ENCODE results near the gene SNX1. TPM values are rescaled to one million over a fixed set of nuclear protein-coding genes. Genes with fewer than 3 reads are reported as not detected.
A peak's percentile ranks its signal among the peaks of the same experiment; 100 is the strongest.
"Not testable (repeated sequence)": the region's sequence is repeated elsewhere in the genome, so short reads cannot be mapped to it uniquely, and the experiment has no call there.

SNX1 gene
- total RNA-seq, 6 experiments from 2014 or later = 40.7 to 71.1 (median 59.8) TPM

DNA sequence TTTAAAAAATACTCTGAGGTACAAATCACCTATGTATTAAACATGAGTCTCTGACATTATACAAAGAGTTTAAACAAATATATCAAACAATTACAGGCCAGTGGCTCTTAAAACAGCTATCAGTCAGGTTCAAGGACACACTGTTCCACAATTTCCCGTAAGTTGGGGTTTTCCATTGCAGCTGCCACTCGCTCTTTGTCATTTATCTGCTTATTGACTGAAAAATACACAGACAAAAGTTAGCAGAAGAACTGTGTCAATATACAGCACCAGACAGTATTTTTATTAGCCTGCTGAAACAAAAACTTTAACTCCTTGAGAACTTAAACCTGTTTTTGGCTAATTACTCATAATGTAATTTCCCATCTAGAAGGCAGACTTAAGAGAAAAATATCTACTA, 23.0 kb upstream of the SNX1 start:
- H3K27ac ChIP-seq = peak overlapping the region; percentile 66 to 93 (median 89)
- intact Hi-C loops (cut with DNase I) = no loop called here
- WGBS (ENCODE audit: insufficient coverage, low coverage, low lambda C conversion rate, missing lambda C conversion rate) = 36% methylated on average over 2 of the region's 2 CpGs
- H3K4me1 ChIP-seq = peaks cover 0 to 73% (median 27%) of the 10 kb centered on the region in 4 donors
- ATAC-seq (peak; percentile 44 to 66 (median 54)), DNase-seq (peak in 1 of 3 donors; percentile 73)
- TF ChIP-seq POLR2A (IDR thresholded peaks at IDR 0.05) = no peak
- TF ChIP-seq, protein P1, sequence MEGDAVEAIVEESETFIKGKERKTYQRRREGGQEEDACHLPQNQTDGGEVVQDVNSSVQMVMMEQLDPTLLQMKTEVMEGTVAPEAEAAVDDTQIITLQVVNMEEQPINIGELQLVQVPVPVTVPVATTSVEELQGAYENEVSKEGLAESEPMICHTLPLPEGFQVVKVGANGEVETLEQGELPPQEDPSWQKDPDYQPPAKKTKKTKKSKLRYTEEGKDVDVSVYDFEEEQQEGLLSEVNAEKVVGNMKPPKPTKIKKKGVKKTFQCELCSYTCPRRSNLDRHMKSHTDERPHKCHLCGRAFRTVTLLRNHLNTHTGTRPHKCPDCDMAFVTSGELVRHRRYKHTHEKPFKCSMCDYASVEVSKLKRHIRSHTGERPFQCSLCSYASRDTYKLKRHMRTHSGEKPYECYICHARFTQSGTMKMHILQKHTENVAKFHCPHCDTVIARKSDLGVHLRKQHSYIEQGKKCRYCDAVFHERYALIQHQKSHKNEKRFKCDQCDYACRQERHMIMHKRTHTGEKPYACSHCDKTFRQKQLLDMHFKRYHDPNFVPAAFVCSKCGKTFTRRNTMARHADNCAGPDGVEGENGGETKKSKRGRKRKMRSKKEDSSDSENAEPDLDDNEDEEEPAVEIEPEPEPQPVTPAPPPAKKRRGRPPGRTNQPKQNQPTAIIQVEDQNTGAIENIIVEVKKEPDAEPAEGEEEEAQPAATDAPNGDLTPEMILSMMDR (IDR thresholded peaks at IDR 0.05) = no peak
- H3K4me3 ChIP-seq = no peak overlapping the region
- no peaks in the 10 kb centered on the region for H3K9me3 ChIP-seq
- H3K27me3 ChIP-seq = no peaks in the 10 kb centered on the region
- no peaks in the 10 kb centered on the region for H3K36me3 ChIP-seq

DNA sequence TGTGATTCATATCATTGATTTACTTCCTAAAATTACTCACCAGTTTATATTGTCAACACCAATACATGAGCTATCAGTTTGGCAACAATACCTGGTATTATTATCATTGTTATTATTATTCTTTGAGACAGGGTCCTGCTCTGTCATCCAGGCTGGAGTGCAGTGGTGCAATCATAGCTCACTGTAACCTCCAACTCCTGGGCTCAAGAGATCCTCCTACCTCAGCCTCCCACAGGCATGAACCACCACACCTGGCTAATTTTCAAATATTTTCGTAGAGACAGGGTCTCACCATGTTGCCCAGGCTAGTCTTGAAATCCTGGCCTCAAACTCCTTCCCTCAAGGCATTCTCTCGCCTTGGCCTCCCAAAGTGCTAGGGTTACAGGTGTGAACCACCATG, 22.3 kb upstream of the SNX1 start:
- intact Hi-C loops (cut with DNase I); H3K27me3 ChIP-seq: not testable (repeated sequence)
- 97% methylated on average over 2 of the region's 2 CpGs for WGBS (ENCODE audit: insufficient coverage, low coverage, low lambda C conversion rate, missing lambda C conversion rate)

DNA sequence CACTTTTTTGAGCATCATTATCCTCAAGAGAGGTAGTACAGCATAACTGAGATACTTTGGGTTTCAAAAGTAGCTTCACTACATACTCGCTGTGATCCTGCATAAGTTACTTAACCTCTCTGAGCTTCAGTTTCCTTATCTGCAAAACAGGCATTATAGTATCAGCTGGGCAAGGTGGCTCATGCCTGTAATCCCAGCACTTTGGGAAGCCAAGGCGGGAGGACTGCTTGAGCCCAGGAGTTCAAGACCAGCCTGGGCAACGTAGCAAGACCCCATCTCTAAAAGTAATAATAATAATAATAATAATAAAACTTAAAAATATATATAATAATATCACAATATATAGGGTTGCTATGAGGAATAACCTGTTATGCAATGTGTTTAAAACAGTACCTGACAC, 13.0 kb upstream of the SNX1 start:
- H3K4me1 ChIP-seq = peaks cover 0 to 11% (median 5%) of the 10 kb centered on the region in 4 donors
- intact Hi-C loops (cut with DNase I) = no loop called here
- H3K27me3 ChIP-seq = no peaks in the 10 kb centered on the region
- no peak overlapping the region for H3K4me3 ChIP-seq
- TF ChIP-seq, protein P1 (IDR thresholded peaks at IDR 0.05) = no peak
- TF ChIP-seq POLR2A (IDR thresholded peaks at IDR 0.05) = no peak
- ATAC-seq (no peak), DNase-seq (no peak)
- no peaks in the 10 kb centered on the region for H3K9me3 ChIP-seq
- H3K36me3 ChIP-seq = peaks cover 0 to 43% (median 24%) of the 10 kb centered on the region in 4 donors
- no peak overlapping the region for H3K27ac ChIP-seq
- WGBS (ENCODE audit: insufficient coverage, low coverage, low lambda C conversion rate, missing lambda C conversion rate) = 89% methylated on average over 3 of the region's 3 CpGs

More for the DNA sequence above, 22.3 kb upstream of the SNX1 start:
- H3K27ac ChIP-seq = peak overlapping the region; percentile 39 to 93 (median 89)
- DNase-seq, ATAC-seq, H3K4me3 ChIP-seq, H3K36me3 ChIP-seq, H3K9me3 ChIP-seq: not testable (repeated sequence)
- peaks cover 0 to 67% (median 25%) of the 10 kb centered on the region in 4 donors for H3K4me1 ChIP-seq

DNA sequence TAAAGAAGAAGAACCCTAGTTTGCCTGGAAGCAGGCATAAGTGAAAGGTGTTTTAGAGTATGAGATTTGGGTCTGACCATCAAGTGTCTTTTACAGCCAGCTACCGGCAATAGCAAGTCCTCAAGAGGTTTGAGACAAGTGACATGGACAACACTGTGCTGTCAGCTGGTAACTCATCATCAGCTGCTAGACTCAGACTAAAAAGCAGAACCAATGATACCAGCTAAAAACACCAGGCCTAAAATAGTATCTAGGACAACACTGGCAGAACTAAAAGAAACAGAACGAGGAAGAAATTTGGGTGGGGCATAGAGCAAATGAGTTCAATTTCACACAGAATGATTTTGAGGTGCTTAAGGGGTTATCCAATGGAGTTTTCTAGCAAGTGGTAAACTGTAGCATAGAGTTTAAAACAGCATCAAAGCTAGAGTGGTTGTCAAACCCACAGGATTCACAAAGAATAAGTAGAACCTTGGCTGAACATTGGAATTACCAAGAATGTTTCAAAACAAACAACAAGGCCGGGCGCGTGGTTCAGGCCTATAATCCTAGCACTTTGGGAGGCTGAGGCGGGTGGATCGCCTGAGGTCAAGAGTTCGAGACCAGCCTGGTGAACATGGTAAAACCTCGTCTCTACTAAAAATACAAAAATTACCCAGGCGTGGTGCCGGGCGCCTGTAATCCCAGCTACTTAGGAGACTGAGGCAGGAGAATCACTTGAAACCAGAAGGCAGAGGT, 6.1 kb upstream of the SNX1 start:
- no peaks in the 10 kb centered on the region for H3K9me3 ChIP-seq
- ATAC-seq (no peak), DNase-seq (no peak)
- TF ChIP-seq, protein P1 (IDR thresholded peaks at IDR 0.05) = no peak
- no peak for TF ChIP-seq POLR2A (IDR thresholded peaks at IDR 0.05)
- no peak overlapping the region for H3K4me3 ChIP-seq
- intact Hi-C loops (cut with DNase I) = loop anchor here (10.0 kb wide), 1 partner anchor 65 kb away; the partner anchor contains the start of gene SNX22 (in 2 of the 2)
- 63% methylated on average over 2 of the region's 12 CpGs for WGBS (ENCODE audit: insufficient coverage, low coverage, low lambda C conversion rate, missing lambda C conversion rate)
- H3K36me3 ChIP-seq = peaks cover 0 to 26% (median 15%) of the 10 kb centered on the region in 4 donors
- H3K27ac ChIP-seq = peak overlapping the region in 2 of 3 donors; percentile 9 to 27
- H3K27me3 ChIP-seq = no peaks in the 10 kb centered on the region
- H3K4me1 ChIP-seq = peaks cover 0 to 36% (median 8%) of the 10 kb centered on the region in 4 donors

DNA sequence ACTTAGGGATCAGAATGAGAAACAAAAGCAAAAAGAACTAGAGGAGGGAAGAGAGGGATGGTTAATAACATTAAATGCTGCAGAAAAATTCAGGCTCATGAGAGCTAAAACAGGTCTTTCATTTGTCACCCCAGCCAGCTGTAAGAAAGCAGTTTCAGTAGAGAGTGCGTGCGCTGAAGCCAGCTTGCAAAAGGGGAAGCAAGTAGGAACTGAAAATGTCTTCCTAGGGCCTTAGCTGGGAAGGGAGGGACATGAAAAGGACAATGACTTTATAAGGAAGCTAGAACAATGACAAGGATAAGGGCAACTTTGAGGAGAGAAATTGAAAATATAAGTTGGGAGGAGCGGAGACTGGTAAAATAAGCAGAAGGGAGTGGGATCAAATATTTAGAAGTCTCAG, 5.3 kb upstream of the SNX1 start:
- peaks cover 0 to 43% (median 8%) of the 10 kb centered on the region in 4 donors for H3K4me1 ChIP-seq
- H3K4me3 ChIP-seq = no peak overlapping the region
- no peak for TF ChIP-seq POLR2A (IDR thresholded peaks at IDR 0.05)
- TF ChIP-seq, protein P1 (IDR thresholded peaks at IDR 0.05) = no peak
- H3K9me3 ChIP-seq = no peaks in the 10 kb centered on the region
- ATAC-seq = no peak
- H3K27me3 ChIP-seq = no peaks in the 10 kb centered on the region
- peaks cover 0 to 18% (median 12%) of the 10 kb centered on the region in 4 donors for H3K36me3 ChIP-seq
- intact Hi-C loops (cut with DNase I) = loop anchor here (10.0 kb wide), 1 partner anchor 64 kb away; the partner anchor contains the start of gene SNX22 (in 2 of the 2)
- H3K27ac ChIP-seq = peak overlapping the region in 2 of 3 donors; percentile 9 to 27
- DNase-seq = no peak
- WGBS (ENCODE audit: insufficient coverage, low coverage, low lambda C conversion rate, missing lambda C conversion rate) = 39% methylated on average over 3 of the region's 3 CpGs
